MG63 (cell line): ENCODE data around the gene DDX31. TPM values are rescaled to one million over a fixed set of nuclear protein-coding genes. Genes with fewer than 3 reads are reported as not detected.

Source experiments
- DNase-seq: peaks from one replicate; pipeline ENCODE4 v3.0.0-alpha.2; 2020
- H3K27me3 ChIP-seq: fragments of 250-450 bp; sonication (Bioruptor Pico); 2 replicates; pipeline ENCODE4 v1.5.1; 2020; ENCODE audit warnings: mild to moderate bottlenecking, moderate library complexity
- H3K36me3 ChIP-seq: fragments of 250-450 bp; sonication (Bioruptor Pico); 2 replicates; pipeline ENCODE4 v1.5.1; 2020; ENCODE audit warnings: mild to moderate bottlenecking, moderate library complexity
- H3K4me3 ChIP-seq: fragments of 250-450 bp; sonication (Bioruptor Pico); 2 replicates; pipeline ENCODE4 v1.5.1; 2020; ENCODE audit warnings: mild to moderate bottlenecking, moderate library complexity
- H3K9me3 ChIP-seq: fragments of 250-450 bp; sonication (Bioruptor Pico); 2 replicates; pipeline ENCODE4 v1.5.1; 2020; ENCODE audit warnings: mild to moderate bottlenecking, moderate library complexity
- total RNA-seq: library from RNA; depleted of rRNA; stranded (reverse); fragments of >200 nt; shearing (Covaris generic); gene quantifications from 2 replicates; pipeline ENCODE4 v1.2.3, GENCODE V29; 2014; ENCODE audit warnings: low replicate concordance

Gene DDX31
- total RNA-seq, 1 experiment from 2014 or later, result 20.1 TPM

GRCh38 chr9:132628746-132629145, 41.0 kb downstream of the DDX31 start:
- Histone ChIP-seq H3K36me3 (peaks cover 55% of the 10 kb centered on the region), H3K27me3 (no peaks in the 10 kb centered on the region), H3K9me3 (no peaks in the 10 kb centered on the region), H3K4me3 (no peak overlapping the region)
- DNase-seq, result no peak

- no peaks in the 10 kb centered on the region for H3K27me3 ChIP-seq
- peaks cover 53% of the 10 kb centered on the region for H3K36me3 ChIP-seq
- no peak overlapping the region for H3K4me3 ChIP-seq
- no peaks in the 10 kb centered on the region for H3K9me3 ChIP-seq
- DNase-seq, result no peak
Measured at GRCh38 chr9:132627594-132627993, 42.2 kb downstream of the DDX31 start.

GRCh38 chr9:132627106-132627505, 42.7 kb downstream of the DDX31 start:
- H3K9me3 ChIP-seq, result no peaks in the 10 kb centered on the region
- no peaks in the 10 kb centered on the region for H3K27me3 ChIP-seq
- peaks cover 48% of the 10 kb centered on the region for H3K36me3 ChIP-seq
- H3K4me3 ChIP-seq, result no peak overlapping the region
- no peak for DNase-seq

GRCh38 chr9:132626285-132626684, 43.5 kb downstream of the DDX31 start:
- H3K4me3 ChIP-seq, result no peak overlapping the region
- peaks cover 44% of the 10 kb centered on the region for H3K36me3 ChIP-seq
- no peak for DNase-seq
- H3K9me3 ChIP-seq, result no peaks in the 10 kb centered on the region
- H3K27me3 ChIP-seq, result no peaks in the 10 kb centered on the region

GRCh38 chr9:132622159-132622558, 47.6 kb downstream of the DDX31 start:
- Histone ChIP-seq H3K9me3 (no peaks in the 10 kb centered on the region), H3K36me3 (peaks cover 40% of the 10 kb centered on the region), H3K27me3 (no peaks in the 10 kb centered on the region), H3K4me3 (no peak overlapping the region)
- DNase-seq, result no peak

GRCh38 chr9:132616725-132617124, 53.1 kb downstream of the DDX31 start:
- DNase-seq, result no peak
- peaks cover 62% of the 10 kb centered on the region for H3K36me3 ChIP-seq
- H3K9me3 ChIP-seq, result no peaks in the 10 kb centered on the region
- H3K27me3 ChIP-seq, result no peaks in the 10 kb centered on the region
- no peak overlapping the region for H3K4me3 ChIP-seq

GRCh38 chr9:132615774-132616173, 54.0 kb downstream of the DDX31 start:
- Histone ChIP-seq H3K36me3 (peaks cover 64% of the 10 kb centered on the region), H3K27me3 (no peaks in the 10 kb centered on the region), H3K4me3 (no peak overlapping the region), H3K9me3 (no peaks in the 10 kb centered on the region)
- no peak for DNase-seq

- Histone ChIP-seq H3K9me3 (no peaks in the 10 kb centered on the region), H3K36me3 (peaks cover 65% of the 10 kb centered on the region)
Measured at GRCh38 chr9:132614324-132614723, 55.5 kb downstream of the DDX31 start.

GRCh38 chr9:132610661-132611060, 59.1 kb downstream of the DDX31 start:
- H3K36me3 ChIP-seq, result peaks cover 59% of the 10 kb centered on the region

More at GRCh38 chr9:132614324-132614723, 55.5 kb downstream of the DDX31 start:
- no peak overlapping the region for H3K4me3 ChIP-seq
- no peak for DNase-seq
- no peaks in the 10 kb centered on the region for H3K27me3 ChIP-seq

GRCh38 chr9:132609829-132610228, 60.0 kb downstream of the DDX31 start:
- H3K9me3 ChIP-seq, result no peaks in the 10 kb centered on the region
- peaks cover 61% of the 10 kb centered on the region for H3K36me3 ChIP-seq
- no peaks in the 10 kb centered on the region for H3K27me3 ChIP-seq
- DNase-seq, result peak; percentile 80
- H3K4me3 ChIP-seq, result no peak overlapping the region

More at GRCh38 chr9:132610661-132611060, 59.1 kb downstream of the DDX31 start:
- no peak overlapping the region for H3K4me3 ChIP-seq
- H3K27me3 ChIP-seq, result no peaks in the 10 kb centered on the region
- H3K9me3 ChIP-seq, result no peaks in the 10 kb centered on the region
- DNase-seq, result no peak

GRCh38 chr9:132609184-132609583, 60.6 kb downstream of the DDX31 start:
- DNase-seq, result no peak
- H3K36me3 ChIP-seq, result peaks cover 59% of the 10 kb centered on the region
- H3K27me3 ChIP-seq, result no peaks in the 10 kb centered on the region
- no peaks in the 10 kb centered on the region for H3K9me3 ChIP-seq
- H3K4me3 ChIP-seq, result no peak overlapping the region

GRCh38 chr9:132606066-132606465, 63.7 kb downstream of the DDX31 start:
- H3K4me3 ChIP-seq, result no peak overlapping the region
- no peaks in the 10 kb centered on the region for H3K9me3 ChIP-seq
- peaks cover 45% of the 10 kb centered on the region for H3K36me3 ChIP-seq
- no peaks in the 10 kb centered on the region for H3K27me3 ChIP-seq
- DNase-seq, result no peak

GRCh38 chr9:132605387-132605786, 64.4 kb downstream of the DDX31 start:
- Histone ChIP-seq H3K4me3 (no peak overlapping the region), H3K36me3 (peaks cover 40% of the 10 kb centered on the region), H3K9me3 (no peaks in the 10 kb centered on the region), H3K27me3 (no peaks in the 10 kb centered on the region)
- no peak for DNase-seq

- no peak overlapping the region for H3K4me3 ChIP-seq
- no peak for DNase-seq
- no peaks in the 10 kb centered on the region for H3K9me3 ChIP-seq
- peaks cover 27% of the 10 kb centered on the region for H3K36me3 ChIP-seq
- no peaks in the 10 kb centered on the region for H3K27me3 ChIP-seq
Measured at GRCh38 chr9:132602207-132602606, 67.6 kb downstream of the DDX31 start.

GRCh38 chr9:132600326-132600984, 69.3 kb downstream of the DDX31 start:
- Histone ChIP-seq H3K4me3 (no peak overlapping the region), H3K36me3 (peaks cover 25% of the 10 kb centered on the region), H3K27me3 (no peaks in the 10 kb centered on the region), H3K9me3 (no peaks in the 10 kb centered on the region)
- DNase-seq, result no peak

GRCh38 chr9:132597073-132597775, 72.6 kb downstream of the DDX31 start:
- Histone ChIP-seq H3K9me3 (no peaks in the 10 kb centered on the region), H3K36me3 (peaks cover 14% of the 10 kb centered on the region), H3K27me3 (no peaks in the 10 kb centered on the region), H3K4me3 (no peak overlapping the region)
- DNase-seq, result no peak

- Histone ChIP-seq H3K36me3 (peaks cover 14% of the 10 kb centered on the region), H3K27me3 (no peaks in the 10 kb centered on the region; the same call in 1 of the 2 replicates), H3K4me3 (no peak overlapping the region), H3K9me3 (no peaks in the 10 kb centered on the region)
- no peak for DNase-seq
Measured at GRCh38 chr9:132596200-132596599, 73.6 kb downstream of the DDX31 start.

- Histone ChIP-seq H3K36me3 (peaks cover 12% of the 10 kb centered on the region), H3K4me3 (no peak overlapping the region), H3K9me3 (no peaks in the 10 kb centered on the region), H3K27me3 (peaks cover under 1% of the 10 kb centered on the region; the same call in 1 of the 2 replicates)
- DNase-seq, result no peak
Measured at GRCh38 chr9:132595319-132595718, 74.5 kb downstream of the DDX31 start.
